DOHH2 (cell line): ENCODE measurements around the gene ABCD3.

ENCODE experiments used
- H3F3A ChIP-seq: fragments of 200-600 bp; sonication (generic), shearing (Covaris generic); 2 replicates; pipeline ENCODE4 v1.6.0; 2016; ENCODE audit warnings: antibody characterized with exemption, mild to moderate bottlenecking; ENCODE audit not compliant: control insufficient read depth, insufficient read depth
- H3K27ac ChIP-seq: fragments of 200-600 bp; sonication (generic); 2 replicates; pipeline ENCODE4 v1.5.1; 2014; ENCODE audit warnings: low read depth, mild to moderate bottlenecking, low read length, moderate library complexity
- H3K27me3 ChIP-seq: fragments of 200-600 bp; sonication (generic); 2 replicates; pipeline ENCODE4 v1.6.1; 2014; ENCODE audit warnings: mild to moderate bottlenecking, low read length, mixed read lengths; ENCODE audit not compliant: control insufficient read depth
- H3K36me3 ChIP-seq: fragments of 200-600 bp; sonication (generic); 2 replicates; pipeline ENCODE4 v1.6.1; 2014; ENCODE audit warnings: mild to moderate bottlenecking, low read length, moderate library complexity, mixed read lengths; ENCODE audit not compliant: control insufficient read depth
- H3K4me1 ChIP-seq: fragments of 200-600 bp; sonication (generic); 2 replicates; pipeline ENCODE4 v1.6.1; 2014; ENCODE audit warnings: mild to moderate bottlenecking, low read length, mixed read lengths; ENCODE audit not compliant: control insufficient read depth
- H3K4me2 ChIP-seq: fragments of 200-600 bp; sonication (generic); 2 replicates; pipeline ENCODE4 v1.6.0; 2014; ENCODE audit warnings: mild to moderate bottlenecking, low read length, moderate library complexity
- H3K4me3 ChIP-seq: fragments of 200-600 bp; sonication (generic); 2 replicates; pipeline ENCODE4 v1.5.1; 2014; ENCODE audit warnings: mild to moderate bottlenecking, low read length, mixed read lengths
- H3K79me2 ChIP-seq: fragments of 200-600 bp; sonication (generic); 2 replicates; pipeline ENCODE4 v1.6.1; 2014; ENCODE audit warnings: mild to moderate bottlenecking, low read length, mixed read lengths; ENCODE audit not compliant: control insufficient read depth
- H3K9me2 ChIP-seq: fragments of 200-600 bp; sonication (generic); replicated peaks from 2 replicates; pipeline ENCODE4 v1.6.1; 2014; ENCODE audit warnings: mild to moderate bottlenecking, low read length, mixed read lengths; ENCODE audit not compliant: control insufficient read depth
- H3K9me3 ChIP-seq: fragments of 200-600 bp; sonication (generic); 2 replicates; pipeline ENCODE4 v1.6.1; 2014; ENCODE audit warnings: antibody characterized with exemption, low read length, mixed read lengths; ENCODE audit not compliant: control insufficient read depth, insufficient read depth
- H4K20me1 ChIP-seq: fragments of 200-600 bp; sonication (generic); 2 replicates; pipeline ENCODE4 v1.6.0; 2014; ENCODE audit warnings: low read depth, mild to moderate bottlenecking, antibody characterized with exemption, low read length, moderate library complexity; ENCODE audit not compliant: control insufficient read depth, insufficient read depth
- CTCF ChIP-seq: fragments of 200-600 bp; sonication (generic); IDR thresholded peaks from one replicate; pipeline ENCODE4 v1.5.1; 2014; ENCODE audit warnings: antibody characterized with exemption, mild to moderate bottlenecking, low read depth, low read length; ENCODE audit not compliant: poor library complexity, severe bottlenecking
- EZH2phosphoT487 ChIP-seq: fragments of 200-600 bp; sonication (generic); IDR thresholded peaks from 2 replicates; pipeline ENCODE4 v1.6.1; 2017; ENCODE audit warnings: borderline replicate concordance, mild to moderate bottlenecking, antibody characterized with exemption, low read length, moderate library complexity, mixed read lengths

ABCD3 gene

GRCh38 chr1:94408104-94408830 is 9.9 kb upstream of the ABCD3 start:
- H4K20me1 ChIP-seq = no peaks in the 10 kb centered on the region
- H3F3A ChIP-seq = no peaks in the 10 kb centered on the region
- no peak overlapping the region for H3K4me2 ChIP-seq
- peaks cover 2% of the 10 kb centered on the region; the same call in 1 of the 2 replicates for H3K27me3 ChIP-seq
- no peaks in the 10 kb centered on the region for H3K79me2 ChIP-seq
- no peaks in the 10 kb centered on the region for H3K36me3 ChIP-seq
- TF ChIP-seq CTCF = no peak
- TF ChIP-seq EZH2phosphoT487 = no peak
- no peak overlapping the region for H3K27ac ChIP-seq
- no peaks in the 10 kb centered on the region for H3K9me2 ChIP-seq
- no peak overlapping the region for H3K4me3 ChIP-seq
- H3K9me3 ChIP-seq = no peaks in the 10 kb centered on the region
- peaks cover 12% of the 10 kb centered on the region for H3K4me1 ChIP-seq

GRCh38 chr1:94411237-94411636 is 7.0 kb upstream of the ABCD3 start:
- Histone ChIP-seq H3K9me3 (no peaks in the 10 kb centered on the region), H3K9me2 (no peaks in the 10 kb centered on the region), H3K27ac (no peak overlapping the region), H3K36me3 (no peaks in the 10 kb centered on the region), H3F3A (no peaks in the 10 kb centered on the region), H3K4me2 (no peak overlapping the region; the same call in 1 of the 2 replicates), H4K20me1 (no peaks in the 10 kb centered on the region), H3K27me3 (peaks cover 2% of the 10 kb centered on the region; the same call in 1 of the 2 replicates), H3K4me1 (peaks cover 17% of the 10 kb centered on the region), H3K79me2 (no peaks in the 10 kb centered on the region), H3K4me3 (no peak overlapping the region)
- TF ChIP-seq EZH2phosphoT487 = no peak
- no peak for TF ChIP-seq CTCF

- Histone ChIP-seq H4K20me1 (no peaks in the 10 kb centered on the region), H3K4me2 (no peak overlapping the region), H3K27me3 (0 out of 2 replicates have a peak, but pooled peaks cover 2% of the 10 kb centered on the region), H3K27ac (no peak overlapping the region), H3K79me2 (peaks cover under 1% of the 10 kb centered on the region), H3K9me2 (no peaks in the 10 kb centered on the region), H3K4me1 (peaks cover 27% of the 10 kb centered on the region), H3K9me3 (no peaks in the 10 kb centered on the region), H3K36me3 (no peaks in the 10 kb centered on the region; the same call in 1 of the 2 replicates), H3K4me3 (no peak overlapping the region), H3F3A (no peaks in the 10 kb centered on the region)
- TF ChIP-seq EZH2phosphoT487 = no peak
- no peak for TF ChIP-seq CTCF
Measured at GRCh38 chr1:94413311-94413710, 4.9 kb upstream of the ABCD3 start.
